Lung (tissue), 12 donors: ENCODE results near the gene MCF2L2. TPM values are rescaled to one million over a fixed set of nuclear protein-coding genes. Genes with fewer than 3 reads are reported as not detected.
A peak's percentile ranks its signal among the peaks of the same experiment; 100 is the strongest.

Source experiments
- ATAC-seq: fragments of 200-7000 bp; cut with Tn5 transposase; one replicate; pipeline ENCODE4 v1.9.1; 2020; ENCODE audit warnings: moderate number of reproducible peaks; ENCODE audit not compliant: insufficient read depth, low FRiP score
- DNase-seq, 3 donors: peaks; one replicate each; pipeline ENCODE4 v3.0.0-alpha.2; 2013 to 2017
- H3K27ac ChIP-seq, 2 donors: one replicate each; pipeline ENCODE4 v1.5.1; 2013; ENCODE audit warnings: mild to moderate bottlenecking in 2 of 2, moderate library complexity in 2 of 2, control low read depth in 1 of 2, inconsistent platforms in 1 of 2, low read depth in 1 of 2, low read length in 1 of 2
- H3K27me3 ChIP-seq, 3 donors: one replicate each; pipeline ENCODE4 v1.5.1; 2013; ENCODE audit warnings: low read length in 2 of 3; ENCODE audit not compliant: control insufficient read depth in 3 of 3, insufficient read depth in 3 of 3
- H3K36me3 ChIP-seq, 4 donors: one replicate each; pipeline ENCODE4 v1.5.1; 2013; ENCODE audit warnings: low read length in 4 of 4, mild to moderate bottlenecking in 1 of 4, moderate library complexity in 1 of 4; ENCODE audit not compliant: control insufficient read depth in 4 of 4, insufficient read depth in 4 of 4
- H3K4me1 ChIP-seq, 5 donors: one replicate each; pipeline ENCODE4 v1.5.1; 2013; ENCODE audit warnings: low read length in 5 of 5, mild to moderate bottlenecking in 2 of 5, moderate library complexity in 1 of 5; ENCODE audit not compliant: control insufficient read depth in 5 of 5, insufficient read depth in 5 of 5
- H3K4me3 ChIP-seq: one replicate; pipeline ENCODE4 v1.5.1; 2013; ENCODE audit warnings: mild to moderate bottlenecking, control low read depth, moderate library complexity
- H3K9ac ChIP-seq, 2 donors: one replicate each; pipeline ENCODE4 v1.5.1; 2013; ENCODE audit warnings: low read length in 2 of 2, control low read depth in 1 of 2; ENCODE audit not compliant: insufficient read depth in 1 of 2
- H3K9me3 ChIP-seq, 4 donors: one replicate each; pipeline ENCODE4 v1.5.1; 2013; ENCODE audit warnings: low read length in 3 of 4, mild to moderate bottlenecking in 1 of 4, moderate library complexity in 1 of 4; ENCODE audit not compliant: control insufficient read depth in 4 of 4, insufficient read depth in 3 of 4
- CTCF ChIP-seq: IDR thresholded peaks from 2 replicates; pipeline ENCODE4 v1.5.1; 2012; ENCODE audit warnings: mild to moderate bottlenecking; ENCODE audit errors: control extremely low read depth, extremely low read depth
- WGBS, 2 donors: extraction: QIAGEN DNeasy Blood & Tissue Kit; methylation state at CpG; one replicate each; pipeline ENCODE4 v1.1.7; 2013; 5-methylcytosine and 5-hydroxymethylcytosine counted together
- polyA plus RNA-seq, 2 donors: library from polyadenylated mRNA; stranded (reverse); fragments of 200-250 nt; gene quantifications; one replicate each; pipeline ENCODE4 v1.2.1, GENCODE V29; 2013
- total RNA-seq, 2 donors: library from RNA; depleted of rRNA in 1 of 2; stranded (reverse); fragments of >200 nt in 1 of 2; gene quantifications; one replicate each; pipeline ENCODE4 v1.2.1, GENCODE V29; 2014 to 2021
- donor health status: control.
- donor health status: control.
- donor health status: Bipolar disorder and iron deficiency.
- donor health status: healthy.
- donor health status: DM: yes; HTN: yes; CAD: no.

MCF2L2 gene
- total and polyA plus RNA-seq, 4 donors, result 0.26 to 1.7 (median 1.0) TPM

- H3K36me3 ChIP-seq, result no peaks in the 10 kb centered on the region
- no peak for ATAC-seq
These were observed 119.1 kb downstream of the MCF2L2 start for GRCh38 chr3:183309276-183309675.

GRCh38 chr3:183308751-183309150 lies 119.7 kb downstream of the MCF2L2 start:
- H3K9ac ChIP-seq, result no peak overlapping the region
- DNase-seq (no peak), ATAC-seq (no peak)
- no peak overlapping the region for H3K4me3 ChIP-seq
- H3K36me3 ChIP-seq, result no peaks in the 10 kb centered on the region
- TF ChIP-seq CTCF, result no peak
- H3K9me3 ChIP-seq, result no peaks in the 10 kb centered on the region
- peaks cover 0 to 6% (median 3%) of the 10 kb centered on the region in 5 donors for H3K4me1 ChIP-seq
- no peaks in the 10 kb centered on the region for H3K27me3 ChIP-seq
- H3K27ac ChIP-seq, result no peak overlapping the region
- WGBS, 2 donors, result 64 to 81% methylated on average over 5 of the region's 5 CpGs

More at GRCh38 chr3:183309276-183309675, 119.1 kb downstream of the MCF2L2 start:
- H3K9me3 ChIP-seq, result no peaks in the 10 kb centered on the region
- no peak overlapping the region for H3K4me3 ChIP-seq
- WGBS, 2 donors, result 80 to 81% methylated on average over 5 of the region's 5 CpGs
- no peak for TF ChIP-seq CTCF
- no peak overlapping the region for H3K27ac ChIP-seq
- H3K9ac ChIP-seq, result no peak overlapping the region
- H3K27me3 ChIP-seq, result no peaks in the 10 kb centered on the region
- H3K4me1 ChIP-seq, result peaks cover 0 to 6% (median 3%) of the 10 kb centered on the region in 5 donors
- no peak for DNase-seq

GRCh38 chr3:183307749-183308148 lies 120.7 kb downstream of the MCF2L2 start:
- DNase-seq (no peak), ATAC-seq (no peak)
- no peak for TF ChIP-seq CTCF
- Histone ChIP-seq H3K27me3 (no peaks in the 10 kb centered on the region), H3K4me1 (peaks cover 0 to 6% (median 3%) of the 10 kb centered on the region in 5 donors), H3K27ac (peak overlapping the region in 1 of 2 donors; percentile 46), H3K4me3 (no peak overlapping the region), H3K36me3 (no peaks in the 10 kb centered on the region), H3K9me3 (no peaks in the 10 kb centered on the region), H3K9ac (no peak overlapping the region)
- WGBS, 2 donors, result 96 to 97% methylated on average over 2 of the region's 2 CpGs
